Spleen (tissue), 7 donors: ENCODE data around the gene HOTAIR.

Experiments
- POLR2A ChIP-seq, 3 donors: fragments of 450-650 bp; IDR thresholded peaks; one replicate each; pipeline ENCODE4 v1.5.1; 2017; ENCODE audit warnings: antibody characterized with exemption in 3 of 3, mild to moderate bottlenecking in 1 of 3
- POLR2AphosphoS5 ChIP-seq, 3 donors: sonication (generic); formaldehyde crosslinking; IDR thresholded peaks; one replicate each; pipeline ENCODE4 v1.5.1; 2017; ENCODE audit warnings: antibody characterized with exemption in 3 of 3
- TF ChIP-seq, protein P1 (sequence below), 11 experiments: fragments of 200-600 bp in 7 of 11; fragments of 450-650 bp in 4 of 11; sonication (generic) in 4 of 11; IDR thresholded peaks in 8 of 11; conservative IDR thresholded peaks in 3 of 11; 1 replicate in 7 of 11; 2 replicates in 4 of 11; pipeline versions ENCODE4 v1.4.0 to v1.8.0; 2016 to 2021; ENCODE audit warnings: antibody characterized with exemption in 11 of 11, inconsistent platforms in 4 of 11, mild to moderate bottlenecking in 1 of 11
- donor health status: DM: no; HTN: no; CAD: no; lungs with moderate emphysema.
- donor health status: DM: no; HTN: no; CAD: no.
- donor health status: DM: no; HTN: no; CAD: no.

DNA sequence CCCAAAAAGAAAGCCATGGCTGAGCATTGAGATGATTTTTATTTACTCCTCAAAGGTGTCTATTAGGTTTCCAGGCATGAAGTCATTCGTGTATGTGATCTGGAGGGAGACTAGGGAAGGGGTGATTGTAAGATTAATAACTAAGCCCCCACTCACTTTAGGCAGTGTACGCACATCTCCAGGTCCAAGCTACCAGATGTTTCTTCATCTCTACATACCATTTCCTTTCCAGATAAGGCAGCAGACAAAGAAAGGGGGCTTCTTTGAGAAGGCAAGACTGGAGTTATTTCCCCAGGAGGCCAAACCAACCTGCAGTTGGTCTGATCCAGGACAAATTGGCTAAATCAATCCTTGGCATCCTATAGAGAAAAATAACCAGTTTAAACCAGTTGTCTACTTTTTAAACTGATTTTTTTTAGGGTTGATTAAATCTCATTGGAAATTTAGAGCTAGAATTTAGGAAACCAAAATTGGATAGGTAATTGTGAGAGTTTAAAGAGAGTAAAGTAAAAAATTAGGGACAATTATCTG is 32.2 kb downstream of the HOTAIR start:
- TF ChIP-seq, protein P1, sequence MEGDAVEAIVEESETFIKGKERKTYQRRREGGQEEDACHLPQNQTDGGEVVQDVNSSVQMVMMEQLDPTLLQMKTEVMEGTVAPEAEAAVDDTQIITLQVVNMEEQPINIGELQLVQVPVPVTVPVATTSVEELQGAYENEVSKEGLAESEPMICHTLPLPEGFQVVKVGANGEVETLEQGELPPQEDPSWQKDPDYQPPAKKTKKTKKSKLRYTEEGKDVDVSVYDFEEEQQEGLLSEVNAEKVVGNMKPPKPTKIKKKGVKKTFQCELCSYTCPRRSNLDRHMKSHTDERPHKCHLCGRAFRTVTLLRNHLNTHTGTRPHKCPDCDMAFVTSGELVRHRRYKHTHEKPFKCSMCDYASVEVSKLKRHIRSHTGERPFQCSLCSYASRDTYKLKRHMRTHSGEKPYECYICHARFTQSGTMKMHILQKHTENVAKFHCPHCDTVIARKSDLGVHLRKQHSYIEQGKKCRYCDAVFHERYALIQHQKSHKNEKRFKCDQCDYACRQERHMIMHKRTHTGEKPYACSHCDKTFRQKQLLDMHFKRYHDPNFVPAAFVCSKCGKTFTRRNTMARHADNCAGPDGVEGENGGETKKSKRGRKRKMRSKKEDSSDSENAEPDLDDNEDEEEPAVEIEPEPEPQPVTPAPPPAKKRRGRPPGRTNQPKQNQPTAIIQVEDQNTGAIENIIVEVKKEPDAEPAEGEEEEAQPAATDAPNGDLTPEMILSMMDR (IDR thresholded peaks at IDR 0.05 in 8 of 11, conservative IDR thresholded peaks at IDR 0.05 in 3 of 11), result no peak
- TF ChIP-seq POLR2AphosphoS5 (IDR thresholded peaks at IDR 0.05) (no peak), POLR2A (IDR thresholded peaks at IDR 0.05) (no peak)
